HepG2 (cell line): ENCODE data around the gene RAP2A. TPM values are rescaled to one million over a fixed set of nuclear protein-coding genes. Genes with fewer than 3 reads are reported as not detected.
A peak's percentile ranks its signal among the peaks of the same experiment; 100 is the strongest.

Experiments
- ATAC-seq: fragments of 200-7000 bp; cut with Tn5 transposase; 3 replicates; pipeline ENCODE4 v1.9.1; 2020; ENCODE audit warnings: mild to moderate bottlenecking, moderate library complexity
- BruUV-seq: library from RNA; stranded (reverse); fragments of 400-500 nt; replicated peaks from 2 replicates; lab custom pipeline; 2021; lab: Mats Ljungman, UMichigan
- CTCF ChIA-PET: fragments of 300-600 bp; formaldehyde crosslinking; extraction: SDS; loops from one replicate; lab custom pipeline; 2021; ENCODE audit warnings: low total read pairs, inconsistent platforms, low intra/inter-chr PET ratio; lab: Yijun Ruan, JAX
- POLR2A ChIA-PET: fragments of 350-600 bp; sonication (Branson Sonifier 250); formaldehyde crosslinking; loops from one replicate; lab custom pipeline; 2020; ENCODE audit warnings: antibody characterized with exemption, inconsistent platforms; lab: Yijun Ruan, JAX
- DNase-seq: peaks from one replicate; pipeline ENCODE4 v3.0.0-alpha.2; 2015; ENCODE audit warnings: low spot score
- FAIRE-seq: peaks from 3 replicates; lab custom pipeline; 2011; peaks lifted over from hg19 to GRCh38; lab: Jason Lieb, UNC
- H2AFZ ChIP-seq: one replicate; pipeline ENCODE4 v1.6.1; 2011; ENCODE audit warnings: low read length, inconsistent platforms
- H3K27ac ChIP-seq: fragments of 300-600 bp; 3 replicates; pipeline ENCODE4 v1.8.0; 2011; ENCODE audit warnings: mixed run types, mild to moderate bottlenecking, mixed read lengths, low read length, inconsistent platforms; ENCODE audit not compliant: insufficient read depth; ENCODE audit errors: extremely low read length
- H3K27me3 ChIP-seq, 2 experiments: fragments of 200-600 bp in 1 of 2; 2 replicates in 1 of 2; 3 replicates in 1 of 2; pipeline versions ENCODE4 v1.6.0 to v1.8.0; 2011; ENCODE audit warnings: low read length in 2 of 2, mild to moderate bottlenecking in 2 of 2, moderate library complexity in 2 of 2, inconsistent platforms in 1 of 2; ENCODE audit not compliant: insufficient read depth in 2 of 2, control insufficient read depth in 1 of 2
- H3K36me3 ChIP-seq, 2 experiments: fragments of 200-600 bp in 1 of 2; replicated peaks in 1 of 2; 2 replicates in 1 of 2; 3 replicates in 1 of 2; pipeline versions ENCODE4 v1.5.1 to v1.8.0; 2011; ENCODE audit warnings: low read length in 2 of 2, inconsistent platforms in 1 of 2; ENCODE audit not compliant: insufficient read depth in 2 of 2, control insufficient read depth in 1 of 2
- H3K4me1 ChIP-seq: 2 replicates; pipeline ENCODE4 v1.5.1; 2012; ENCODE audit warnings: low read length, inconsistent platforms; ENCODE audit not compliant: insufficient read depth
- H3K4me2 ChIP-seq: 2 replicates; pipeline ENCODE4 v1.6.0; 2011; ENCODE audit warnings: low read depth, low read length, inconsistent platforms
- H3K4me3 ChIP-seq, 3 experiments: fragments of 200-600 bp in 1 of 3; sonication (generic), shearing (Covaris generic) in 1 of 3; replicated peaks in 1 of 3; 2 replicates each; pipeline ENCODE4 v1.5.1; 2011 to 2016; ENCODE audit warnings: low read length in 3 of 3, inconsistent platforms in 2 of 3, low read depth in 2 of 3, mild to moderate bottlenecking in 2 of 3, control low read depth in 1 of 3, mixed read lengths in 1 of 3; ENCODE audit not compliant: insufficient read depth in 1 of 3
- H3K79me2 ChIP-seq: one replicate; pipeline ENCODE4 v1.6.1; 2011; ENCODE audit warnings: low read length, inconsistent platforms; ENCODE audit not compliant: insufficient read depth
- H3K9ac ChIP-seq: 2 replicates; pipeline ENCODE4 v1.6.0; 2011; ENCODE audit warnings: mild to moderate bottlenecking, low read depth, low read length, inconsistent platforms; ENCODE audit not compliant: insufficient read depth
- H3K9me3 ChIP-seq: 2 replicates; pipeline ENCODE4 v1.5.1; 2012; ENCODE audit warnings: mild to moderate bottlenecking, low read length
- H4K20me1 ChIP-seq: 2 replicates; pipeline ENCODE4 v1.6.0; 2011; ENCODE audit warnings: inconsistent platforms, mild to moderate bottlenecking, low read length, moderate library complexity; ENCODE audit not compliant: insufficient read depth
- ATF7 ChIP-seq, 2 experiments: fragments of 450-650 bp in 1 of 2; sonication (generic) in 1 of 2; formaldehyde crosslinking in 1 of 2; IDR thresholded peaks; 2 replicates each; pipeline versions ENCODE4 v1.4.0 to v1.6.1; 2016 to 2020; ENCODE audit warnings: antibody characterized with exemption in 1 of 2, mild to moderate bottlenecking in 1 of 2, missing genetic modification reagents in 1 of 2
- CREB1 ChIP-seq, 2 experiments: fragments of 450-650 bp in 1 of 2; IDR thresholded peaks; 2 replicates each; pipeline ENCODE4 v1.6.1; 2016 to 2017; ENCODE audit warnings: control low read depth in 1 of 2, mild to moderate bottlenecking in 1 of 2, missing compliant biosample characterization in 1 of 2, missing genetic modification characterization in 1 of 2
- GTF3A ChIP-seq: sonication (generic); formaldehyde crosslinking; conservative IDR thresholded peaks from 2 replicates; pipeline ENCODE4 v1.4.0; 2020; ENCODE audit warnings: mild to moderate bottlenecking, missing genetic modification reagents
- NPAS2 ChIP-seq: sonication (generic); formaldehyde crosslinking; IDR thresholded peaks from 2 replicates; pipeline ENCODE4 v1.8.0; 2022; ENCODE audit warnings: mild to moderate bottlenecking, missing genetic modification reagents, borderline replicate concordance
- ZNF710 ChIP-seq: sonication (generic); formaldehyde crosslinking; IDR thresholded peaks from 2 replicates; pipeline ENCODE4 v1.5.0; 2020; ENCODE audit warnings: mild to moderate bottlenecking, missing genetic modification reagents, borderline replicate concordance
- WGBS: methylation state at CpG from one replicate; pipeline ENCODE4 v1.1.6; 2017; ENCODE audit warnings: low lambda C conversion rate; 5-methylcytosine and 5-hydroxymethylcytosine counted together
- in situ Hi-C: cut with HindIII; loops from 2 replicates; pipeline ENCODE4 v1.10.0; 2017; ENCODE audit warnings: low pct_unique_long_range_greater_than_20kb; ENCODE audit not compliant: extremely low pct_ligation_motif_present
- intact Hi-C: fragments of 100-400 bp; cut with micrococcal nuclease; formaldehyde crosslinking; loops from one replicate; pipeline ENCODE4 v1.10.0; 2022; ENCODE audit not compliant: unreplicated experiment
- polyA plus RNA-seq, 8 experiments: library from polyadenylated mRNA; depleted of rRNA in 3 of 8; stranded (reverse) in 7 of 8; unstranded in 1 of 8; fragments of >200 nt; fragmentation: Illumina TruSeq in 4 of 8; extraction: Trizol in 4 of 8; gene quantifications; 2 replicates each; pipeline versions ENCODE4 v1.2.1 to v1.2.3, GENCODE V29; 2011 to 2016; ENCODE audit warnings: low read depth in 4 of 8, missing spikeins in 1 of 8, mixed read lengths in 1 of 8; ENCODE audit not compliant: insufficient read depth in 1 of 8
- total RNA-seq, 5 experiments: library from RNA; depleted of rRNA; stranded (reverse); fragments of >200 nt; fragmentation: Illumina TruSeq; extraction: Trizol; gene quantifications; 2 replicates each; pipeline ENCODE4 v1.2.3, GENCODE V29; 2016; ENCODE audit warnings: low read depth in 1 of 5
- TF ChIP-seq, protein P1 (sequence below): sonication (generic); formaldehyde crosslinking; IDR thresholded peaks from 2 replicates; pipeline ENCODE4 v1.5.0; 2020; ENCODE audit warnings: missing genetic modification reagents

RAP2A gene
- total and polyA plus RNA-seq, 2 of the 13 experiments (the other 11 are each of a cell fraction or from before 2014, with no cell fraction given) = 9.9 to 23.1 TPM

- TF ChIP-seq GTF3A (no peak), ZNF710 (CRISPR knock-in tag) (no peak)
- TF ChIP-seq, protein P1, sequence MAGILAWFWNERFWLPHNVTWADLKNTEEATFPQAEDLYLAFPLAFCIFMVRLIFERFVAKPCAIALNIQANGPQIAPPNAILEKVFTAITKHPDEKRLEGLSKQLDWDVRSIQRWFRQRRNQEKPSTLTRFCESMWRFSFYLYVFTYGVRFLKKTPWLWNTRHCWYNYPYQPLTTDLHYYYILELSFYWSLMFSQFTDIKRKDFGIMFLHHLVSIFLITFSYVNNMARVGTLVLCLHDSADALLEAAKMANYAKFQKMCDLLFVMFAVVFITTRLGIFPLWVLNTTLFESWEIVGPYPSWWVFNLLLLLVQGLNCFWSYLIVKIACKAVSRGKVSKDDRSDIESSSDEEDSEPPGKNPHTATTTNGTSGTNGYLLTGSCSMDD (CRISPR knock-in tag) = no peak
These were observed 26.4 kb upstream of the RAP2A start (continued) for GRCh38 chr13:97407540-97407939.

GRCh38 chr13:97408938-97409337 is 25.0 kb upstream of the RAP2A start:
- Histone ChIP-seq H3K79me2 (no peaks in the 10 kb centered on the region), H3K4me3 (no peak overlapping the region), H3K9me3 (no peaks in the 10 kb centered on the region), H3K9ac (no peak overlapping the region), H4K20me1 (no peaks in the 10 kb centered on the region), H3K4me1 (no peaks in the 10 kb centered on the region), H3K4me2 (no peak overlapping the region), H3K27ac (no peak overlapping the region), H2AFZ (no peak overlapping the region), H3K27me3 (no peaks in the 10 kb centered on the region), H3K36me3 (no peaks in the 10 kb centered on the region)
- no peak for FAIRE-seq
- ChIA-PET CTCF (no interaction called here), POLR2A (no interaction called here)
- no peak for ATAC-seq
- in situ Hi-C loops = no loop called here
- intact Hi-C loops = no loop called here
- no peak for DNase-seq
- WGBS = 46% methylated on average over 2 of the region's 2 CpGs
- no TSS peak for BruUV-seq
- TF ChIP-seq CREB1 (IDR thresholded peaks at IDR 0.05) (peak; percentile 38; the same call in 1 of the 2 replicates), CREB1 (CRISPR knock-in tag; IDR thresholded peaks at IDR 0.05) (no peak), NPAS2 (CRISPR knock-in tag) (no peak), ATF7 (IDR thresholded peaks at IDR 0.05) (peak; percentile 89), ATF7 (CRISPR knock-in tag; IDR thresholded peaks at IDR 0.05) (no peak)
